ENCODE measurements around the gene UMODL1.

The UMODL1 gene

DNA sequence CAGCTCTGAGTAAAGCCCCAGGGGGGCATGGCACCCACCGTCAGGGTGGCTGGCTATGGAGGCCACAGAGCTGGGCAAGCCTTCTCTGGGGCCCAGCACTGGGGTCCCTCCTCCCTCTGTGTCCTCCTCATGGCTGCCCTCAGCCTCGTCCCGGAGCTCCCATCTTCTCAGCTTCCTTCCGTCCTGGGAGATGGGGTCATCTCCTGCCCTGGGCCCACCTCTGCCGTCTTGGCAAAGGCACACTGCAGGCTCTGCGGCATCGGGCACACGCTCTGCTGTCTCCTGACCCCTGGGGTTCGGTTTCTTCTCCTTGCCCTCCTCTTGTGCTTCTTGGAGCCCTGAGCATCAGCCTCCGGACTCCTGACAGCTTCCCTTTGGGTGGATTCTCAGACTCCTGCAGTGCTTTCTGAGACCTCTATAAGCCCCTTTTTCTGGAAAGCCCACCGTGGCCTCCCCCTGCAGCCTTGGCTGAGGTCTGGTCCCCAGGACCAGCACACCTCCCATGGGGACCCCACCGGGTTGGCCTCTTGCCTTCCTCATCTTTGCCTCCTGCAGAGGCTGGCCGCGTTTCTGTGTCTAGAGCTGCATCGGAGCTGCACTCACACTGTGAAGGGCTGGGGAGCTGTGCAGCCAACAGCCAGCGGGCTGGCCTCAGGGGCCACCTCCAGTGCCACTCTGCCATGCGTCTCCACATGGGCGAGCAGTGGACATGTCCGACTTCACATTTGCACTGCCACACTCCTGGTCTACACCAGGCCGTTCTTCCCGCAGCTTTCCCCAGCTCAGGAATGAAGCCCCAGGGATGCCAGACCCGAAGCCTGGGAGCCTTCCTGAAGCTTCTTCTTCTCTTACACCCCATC is 11.6 kb downstream of the UMODL1 start:
- no peak for DNase-seq

GRCh38 chr21:42083361-42083690 is 12.2 kb downstream of the UMODL1 start:
- DNase-seq = no peak

DNA sequence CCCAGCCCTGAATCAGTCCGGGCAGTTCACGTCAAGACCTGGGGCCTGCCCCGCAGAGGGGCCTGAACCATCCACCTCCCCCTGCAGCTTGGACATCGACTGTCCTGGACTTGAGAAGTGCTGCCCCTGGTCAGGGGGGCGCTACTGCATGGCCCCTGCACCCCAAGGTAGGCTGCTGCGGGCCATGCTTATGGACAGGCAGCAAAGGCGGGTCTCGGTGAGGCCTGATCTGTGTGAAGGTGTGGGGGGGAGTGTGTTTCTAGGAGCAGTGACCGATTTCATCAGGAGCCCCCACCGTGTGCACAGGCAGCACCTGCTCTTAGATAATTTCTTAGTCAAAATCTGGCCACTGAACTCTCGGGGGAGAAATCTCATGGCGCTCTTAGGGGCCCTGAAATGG is 13.0 kb downstream of the UMODL1 start:
- DNase-seq = no peak

GRCh38 chr21:42085246-42086077 is 14.3 kb downstream of the UMODL1 start:
- no peak for DNase-seq

DNA sequence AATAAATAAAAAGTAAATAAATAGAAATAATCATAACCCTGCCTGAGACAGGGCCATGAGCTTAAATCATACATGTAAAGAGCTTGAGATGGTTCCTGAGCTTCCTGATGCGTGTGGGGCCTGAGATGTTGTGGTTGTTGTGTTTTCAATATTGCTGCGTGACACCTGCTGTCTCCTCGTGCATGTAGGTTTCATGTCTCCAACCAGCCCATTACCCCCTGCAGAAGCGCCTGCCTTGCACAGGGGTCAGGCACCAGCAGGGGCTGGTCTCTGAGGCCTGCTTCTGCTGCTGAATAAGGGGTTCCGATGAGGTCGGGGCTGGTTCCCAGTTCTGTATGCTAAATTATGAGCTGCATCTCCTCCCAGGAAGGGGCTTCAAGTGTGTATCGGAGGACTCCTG is 15.9 kb downstream of the UMODL1 start:
- no peak for DNase-seq

- DNase-seq = no peak
These were observed 17.0 kb downstream of the UMODL1 start for GRCh38 chr21:42088148-42088547.

DNA sequence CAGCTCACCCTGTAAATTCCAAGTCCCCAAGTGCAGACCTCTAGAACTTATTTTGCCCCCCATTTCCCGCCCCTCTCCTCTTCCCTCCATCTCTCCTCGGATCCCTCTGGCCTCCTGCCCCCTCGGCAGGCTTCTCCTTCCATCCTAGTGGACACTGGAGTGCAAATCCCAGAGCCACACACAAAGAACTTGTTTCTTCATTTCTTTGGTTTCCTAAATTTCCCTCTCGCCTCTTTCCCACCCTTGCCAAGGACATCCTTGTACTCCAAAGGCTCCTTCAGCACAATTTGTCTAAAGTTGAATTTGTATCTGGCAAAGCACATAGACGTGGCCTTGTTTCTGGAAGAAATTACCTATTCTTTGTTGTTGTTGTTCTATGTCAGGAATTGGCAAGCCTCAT is 17.5 kb downstream of the UMODL1 start:
- no peak for DNase-seq

DNA sequence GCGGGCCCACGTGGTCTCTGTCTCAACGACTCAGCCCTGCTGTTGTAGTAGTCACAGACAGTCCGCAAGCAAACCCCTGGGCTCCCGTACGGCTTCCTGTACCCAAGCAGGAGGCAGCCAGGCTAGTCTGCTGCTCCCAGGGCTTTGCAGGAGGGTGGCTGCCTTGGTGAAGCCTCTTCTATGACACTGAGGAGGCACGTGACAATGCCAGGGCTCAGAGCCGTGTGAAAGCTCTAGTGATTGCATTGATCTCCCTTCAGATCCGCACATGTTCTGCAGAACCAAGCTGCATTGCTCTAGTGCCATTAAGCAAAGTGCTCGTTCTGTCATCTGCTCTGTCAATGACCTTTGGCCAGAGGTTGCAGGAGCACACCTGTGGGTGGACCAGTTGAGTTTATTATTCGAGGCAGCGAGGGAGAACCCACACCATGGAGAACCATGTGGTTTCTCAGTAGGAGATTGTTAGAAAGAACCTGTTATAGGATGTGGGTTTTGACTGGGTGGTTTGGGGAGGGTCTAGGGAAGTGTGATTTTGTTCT is 18.0 kb downstream of the UMODL1 start:
- no peak for DNase-seq

DNA sequence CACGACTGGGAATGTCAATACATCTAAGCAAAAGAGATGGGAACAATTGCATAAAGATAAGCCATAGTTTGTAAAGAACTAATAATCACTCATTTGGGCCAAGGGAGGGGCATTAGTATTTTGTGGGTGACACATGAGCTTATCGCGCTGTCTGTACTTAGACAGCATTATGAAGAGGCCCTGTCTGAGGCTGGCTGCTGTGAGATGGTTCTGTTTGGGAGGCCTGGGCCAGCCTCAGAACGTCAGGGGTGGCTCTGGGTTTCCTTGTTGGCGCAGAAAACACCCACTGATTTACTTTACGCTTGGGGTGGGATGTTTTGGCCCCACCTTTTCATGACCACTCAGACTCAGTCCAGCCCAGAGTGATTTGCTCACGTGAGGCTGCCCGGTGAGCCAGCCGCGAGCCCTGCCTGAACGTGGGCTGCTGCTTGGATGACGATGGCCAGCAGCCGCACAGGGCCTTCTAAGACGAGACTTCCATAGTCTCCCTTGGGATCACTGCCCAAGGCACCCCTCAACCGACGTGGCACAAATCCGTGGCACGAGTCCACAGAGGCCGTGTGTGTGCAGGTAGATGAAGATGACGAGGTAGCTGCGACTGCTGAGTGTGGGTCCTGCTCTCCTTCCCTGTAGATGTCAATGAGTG is 18.7 kb downstream of the UMODL1 start:
- no peak for DNase-seq

GRCh38 chr21:42091899-42092508 is 20.9 kb downstream of the UMODL1 start:
- DNase-seq = peak; percentile 49 to 80

GRCh38 chr21:42092771-42093170 is 21.7 kb downstream of the UMODL1 start:
- peak; percentile 78 to 80 for DNase-seq

DNA sequence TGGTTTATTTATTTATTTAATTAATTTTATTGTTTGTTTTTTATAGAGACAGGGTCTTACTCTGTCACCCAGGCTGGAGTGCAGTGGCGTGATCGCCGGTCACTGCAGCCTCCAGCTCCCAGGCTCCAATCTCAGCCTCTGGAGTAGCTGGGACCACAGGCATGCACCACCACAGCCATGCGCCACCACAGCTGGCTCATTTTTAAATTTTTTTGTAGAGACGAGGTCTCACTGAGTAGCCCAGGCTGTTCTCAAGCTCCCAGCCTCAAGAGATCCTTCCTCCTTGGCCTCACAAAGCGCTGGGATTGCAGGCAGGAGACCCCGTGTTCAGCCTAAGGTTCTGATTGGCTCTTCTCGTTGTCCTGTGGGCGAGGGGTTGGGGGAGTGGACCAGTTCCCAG is 22.1 kb downstream of the UMODL1 start:
- DNase-seq = no peak

GRCh38 chr21:42093991-42094421 is 22.9 kb downstream of the UMODL1 start:
- no peak for DNase-seq

DNA sequence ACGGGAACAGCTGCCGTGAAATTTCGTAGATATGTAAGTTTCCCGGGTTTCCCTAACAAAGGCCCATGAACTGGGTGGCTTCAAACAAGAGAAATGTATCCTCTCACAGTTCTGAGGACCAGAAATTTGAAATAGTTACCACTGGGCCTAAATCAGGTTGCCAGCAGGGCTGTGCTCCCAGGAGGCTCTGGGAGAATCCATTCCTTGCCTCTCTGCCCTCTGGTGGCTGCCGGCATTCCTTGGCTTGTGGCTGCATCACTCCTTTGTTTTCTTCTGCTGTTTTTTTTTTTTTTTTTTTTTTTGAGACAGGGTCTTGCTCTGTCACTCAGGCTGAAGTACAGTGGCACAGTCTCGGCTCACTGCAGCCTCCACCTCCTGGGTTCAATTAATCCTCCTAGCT is 23.7 kb downstream of the UMODL1 start:
- no peak for DNase-seq

DNA sequence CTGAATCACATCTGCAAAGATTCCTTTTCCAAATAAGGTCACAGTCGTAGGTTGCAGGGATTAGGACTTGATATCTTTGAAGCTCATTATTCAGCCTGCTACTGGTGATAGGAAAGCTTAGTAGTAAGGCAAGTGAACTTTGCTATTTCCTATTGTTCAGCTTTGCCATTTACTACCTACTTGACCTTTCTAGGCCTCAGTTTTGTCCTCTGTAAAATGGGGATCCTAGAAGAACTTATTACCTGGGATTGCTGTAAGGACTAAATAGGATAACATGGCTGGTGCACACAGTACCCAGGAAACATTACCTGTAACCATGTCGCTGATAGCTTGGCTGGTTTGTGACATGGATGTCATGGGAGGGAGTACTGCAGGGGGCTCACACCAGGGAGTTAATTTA is 24.5 kb downstream of the UMODL1 start:
- no peak for DNase-seq

- no peak for DNase-seq
These were observed 25.4 kb downstream of the UMODL1 start for GRCh38 chr21:42096566-42096965.

DNA sequence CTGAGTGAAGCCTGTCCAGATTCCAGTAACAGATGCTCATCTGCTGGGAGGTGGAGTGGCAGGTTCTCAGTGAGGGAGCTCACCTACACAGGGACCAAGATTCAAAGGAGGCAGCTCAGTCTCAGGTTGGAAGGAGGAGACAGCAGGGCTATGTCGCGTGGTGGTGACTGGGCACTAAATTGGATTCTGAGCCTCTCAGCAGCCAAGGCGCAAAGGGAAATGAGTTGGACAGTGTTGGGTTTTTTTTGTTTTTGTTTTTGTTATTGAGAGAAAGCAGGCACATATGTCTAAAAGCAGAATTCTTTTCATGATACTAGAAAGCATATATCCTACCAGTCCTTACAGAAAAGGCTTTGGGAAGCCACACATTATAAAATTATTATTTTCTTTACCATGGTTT is 26.2 kb downstream of the UMODL1 start:
- no peak for DNase-seq

DNA sequence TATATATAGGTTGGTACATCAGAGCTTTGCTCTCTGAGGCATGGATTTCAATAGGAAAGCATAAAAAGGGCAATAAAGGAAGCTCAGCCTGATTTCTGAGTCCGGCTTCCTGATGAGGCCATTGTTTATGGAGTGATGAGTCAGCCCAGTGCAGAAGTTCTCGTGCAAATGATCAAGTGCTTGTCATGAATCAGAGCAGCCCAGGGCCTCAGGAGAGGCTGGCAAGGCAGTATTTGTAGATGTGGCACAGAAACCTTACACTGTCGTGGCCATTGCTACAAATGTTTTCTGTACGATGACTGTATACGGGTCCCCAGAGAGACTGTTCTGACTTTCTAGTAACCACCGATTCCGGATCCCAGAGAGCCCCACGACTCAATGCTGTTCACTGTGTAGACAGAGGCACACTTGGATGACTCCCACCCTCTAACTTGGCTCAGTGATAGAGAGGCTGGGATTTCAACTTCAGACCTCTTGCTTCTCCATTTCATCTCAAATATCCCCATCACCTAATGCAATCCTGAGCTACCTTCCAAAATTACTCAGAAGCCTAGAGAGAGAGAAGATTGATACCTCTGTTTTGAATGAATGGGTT is 26.8 kb downstream of the UMODL1 start:
- DNase-seq = no peak

GRCh38 chr21:42098957-42099505 is 27.9 kb downstream of the UMODL1 start:
- DNase-seq = no peak

DNA sequence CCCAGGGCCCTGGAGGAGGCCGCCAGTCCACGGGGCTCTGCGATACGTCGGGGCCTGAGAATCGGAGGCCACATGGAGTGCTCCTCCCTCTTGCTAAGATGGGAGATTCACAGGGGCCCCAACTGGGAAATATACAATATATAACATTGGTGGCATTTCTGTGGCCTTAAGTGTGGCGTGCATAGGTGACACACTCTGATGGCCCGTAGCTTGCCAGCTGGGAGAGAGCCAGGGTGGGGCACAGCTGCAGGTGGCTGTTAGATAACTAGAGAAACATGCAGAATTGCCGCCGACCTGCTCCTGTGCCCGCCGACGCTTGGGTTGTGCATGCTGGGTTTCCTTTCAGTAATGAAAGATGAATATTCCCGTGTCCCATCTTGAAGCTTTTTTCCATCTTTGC is 30.1 kb downstream of the UMODL1 start:
- no peak for DNase-seq

- DNase-seq = no peak
These were observed 31.0 kb downstream of the UMODL1 start for GRCh38 chr21:42102076-42102475.

DNA sequence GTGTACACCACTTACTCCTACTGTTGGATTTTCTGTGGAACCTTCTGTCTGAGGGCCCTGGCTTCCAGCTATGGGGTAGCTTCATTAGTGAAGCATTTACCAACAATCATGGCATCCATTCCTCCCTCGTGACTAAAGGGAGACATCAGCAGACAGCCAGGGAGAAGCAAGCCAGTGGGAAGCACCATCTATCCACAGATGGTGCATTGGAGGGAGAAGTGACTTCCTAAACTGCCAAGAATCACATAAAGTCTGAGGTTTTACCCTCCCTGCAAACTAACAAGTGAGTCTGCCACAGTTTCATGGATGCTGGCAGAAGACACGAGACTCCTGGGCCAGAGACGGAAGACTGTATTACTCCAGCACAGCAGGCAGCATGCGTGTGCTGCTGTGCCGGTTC is 31.4 kb downstream of the UMODL1 start:
- DNase-seq = no peak
